ENCODE data around the gene VHLL.

- TF ChIP-seq EZH2 (IDR thresholded peaks at IDR 0.05; ENCODE audit: low read length) (no peak), CTCF (optimal IDR thresholded peaks at IDR 0.05 in 1 of 3, IDR thresholded peaks at IDR 0.05 in 1 of 3, conservative IDR thresholded peaks at IDR 0.05 in 1 of 3; ENCODE audit: extremely low read depth in 1 of 3, insufficient read depth in 2 of 3, low read length in 3 of 3) (no peak)
Observed at GRCh38 chr1:156260896-156261295, 38.2 kb downstream of the VHLL start.

Measured in keratinocyte (primary cell).